Measurements from ENCODE around the gene GABRG1.

Gene GABRG1

DNA sequence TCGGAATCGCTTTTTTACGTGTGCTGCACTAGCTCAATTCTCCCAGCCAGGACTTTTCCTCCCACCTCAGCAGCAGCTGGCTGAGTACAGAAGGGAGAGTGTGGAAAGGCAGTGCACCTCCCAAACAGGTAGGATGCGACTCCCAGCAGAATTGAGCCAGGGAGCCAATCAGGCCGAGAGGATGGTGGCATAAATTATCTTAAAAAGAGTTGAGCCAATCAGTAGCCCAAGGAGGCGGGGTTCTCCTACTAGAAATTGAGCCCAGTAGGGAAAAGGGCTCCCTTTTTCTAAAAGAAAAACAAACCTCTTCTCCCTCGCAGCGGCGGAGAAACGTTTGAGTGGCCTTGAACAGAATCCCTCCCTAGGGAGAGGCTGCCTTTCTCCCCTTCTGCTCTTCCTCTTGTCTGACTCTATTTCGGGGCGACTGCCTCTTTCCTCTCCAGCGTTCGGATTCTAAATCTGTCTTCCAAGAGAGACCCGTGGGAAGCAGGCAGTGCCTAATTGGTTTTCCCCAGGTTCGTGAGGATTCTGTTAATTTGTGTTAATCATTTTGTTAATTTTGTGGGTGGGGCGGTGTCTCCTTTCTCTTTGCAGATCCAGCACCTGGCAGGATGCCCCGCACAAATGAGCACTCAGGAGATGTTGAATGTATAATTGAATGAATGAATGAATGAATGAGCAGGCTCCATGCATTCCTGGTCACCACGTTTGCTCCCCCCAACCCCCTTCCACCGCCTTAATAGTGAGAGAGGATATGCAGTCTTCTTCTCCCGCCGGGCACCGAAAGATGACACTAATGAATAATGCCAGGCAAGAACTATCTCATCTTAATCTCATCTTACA is at the start of gene GABRG1:
Gene GABRG1 (minus strand): TSS at position 142 of the 843 bp plus-strand sequence. CDS start 141 bp downstream, at position 1.
- no peak for DNase-seq

- DNase-seq, result no peak
Measured at GRCh38 chr4:46146993-46147392, 23.1 kb upstream of the GABRG1 start.

DNA sequence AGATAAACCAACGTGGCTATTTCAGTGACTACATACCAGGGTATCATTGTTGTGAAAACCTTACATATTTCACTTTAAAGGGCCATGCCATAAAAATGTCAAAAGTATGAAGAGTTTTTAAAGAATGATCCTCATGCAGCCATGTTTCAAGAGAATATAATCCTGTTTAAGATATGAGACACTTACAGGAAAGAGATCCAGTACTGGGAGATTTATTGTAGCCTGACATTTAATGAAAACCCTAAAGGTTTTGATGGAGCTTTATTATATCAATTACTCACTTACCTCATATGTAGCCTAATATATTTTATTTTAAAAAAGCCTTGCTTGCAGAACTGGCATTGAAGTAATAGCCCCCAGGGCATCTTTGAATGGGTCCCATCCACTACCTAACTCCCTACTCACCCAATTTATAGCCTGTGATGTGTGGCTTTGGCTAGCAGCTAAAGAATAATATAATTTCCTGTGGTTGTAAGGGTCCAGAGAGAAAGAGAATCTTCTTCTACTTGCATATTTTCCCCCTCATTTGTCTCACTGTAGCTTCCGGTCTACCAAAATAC is 7.7 kb upstream of the GABRG1 start:
- no peak for DNase-seq

DNA sequence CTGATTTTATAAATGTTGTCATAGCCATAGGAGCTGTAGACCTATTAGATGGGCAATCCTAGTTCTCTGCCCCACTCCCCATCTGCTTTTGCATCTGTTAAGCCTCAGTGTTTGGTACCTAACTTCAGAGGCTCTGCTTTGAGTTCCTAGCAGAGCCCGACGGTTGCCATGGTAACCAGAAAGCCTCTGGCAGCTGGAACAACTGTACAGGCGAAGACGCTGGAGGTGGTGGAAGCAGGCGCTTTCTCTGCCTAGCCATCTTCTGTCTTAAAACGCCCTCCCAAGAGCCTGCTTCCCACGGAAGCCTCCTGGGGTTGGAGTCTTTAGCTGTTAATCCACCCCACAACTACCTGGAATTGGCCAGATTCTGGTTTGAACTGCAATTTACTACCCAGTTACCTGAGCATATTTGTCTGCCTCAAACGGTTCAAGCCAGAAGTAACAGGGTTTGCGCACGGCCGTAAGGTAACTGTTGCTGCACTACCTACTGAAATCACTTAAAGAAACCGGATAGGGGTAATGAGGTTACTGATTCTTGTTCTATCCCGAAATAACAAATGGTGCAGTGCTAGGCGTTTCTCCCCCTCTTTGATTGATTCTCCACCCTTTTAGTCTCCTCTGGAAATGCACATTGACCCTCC is 1.0 kb upstream of the GABRG1 start:
- DNase-seq, result no peak

DNA sequence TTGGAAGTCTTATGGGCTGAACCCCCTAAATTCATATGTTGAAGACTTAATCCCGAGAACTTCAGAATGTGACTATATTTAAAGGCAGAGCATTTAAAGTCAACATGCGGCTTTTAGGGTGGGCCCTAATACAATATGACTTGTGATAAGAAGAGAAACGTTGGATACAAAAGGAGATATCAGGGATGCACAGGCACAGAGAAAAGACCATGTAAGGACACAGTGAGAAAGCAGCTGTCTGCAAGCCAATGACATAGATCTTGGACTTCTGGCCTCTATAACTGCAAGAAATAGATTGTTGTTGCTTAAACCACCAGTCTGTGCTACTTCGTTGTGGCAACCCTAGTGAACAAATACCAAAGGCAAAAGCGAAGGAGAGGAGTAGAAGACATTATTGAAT is 42.2 kb downstream of the GABRG1 start:
- DNase-seq, result no peak

GRCh38 chr4:46081248-46081647 is 42.6 kb downstream of the GABRG1 start:
- DNase-seq, result no peak

DNA sequence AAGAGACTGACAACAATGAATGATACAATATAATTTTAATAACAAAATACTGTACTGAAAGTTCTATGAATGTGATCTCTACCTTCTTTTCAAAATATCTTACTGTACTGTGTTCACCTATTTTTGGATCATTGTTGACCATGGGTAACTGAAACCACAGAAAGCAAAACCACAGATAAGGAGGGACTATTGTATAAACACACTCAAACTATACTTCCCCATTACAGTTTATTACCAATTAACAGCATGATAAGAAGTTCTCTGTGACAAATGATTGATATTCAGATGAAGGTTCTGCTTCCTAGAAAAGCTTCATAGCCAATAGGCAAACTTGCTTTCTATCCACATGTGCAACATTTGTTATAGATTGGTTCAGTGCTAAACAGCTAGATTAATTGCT is 50.1 kb downstream of the GABRG1 start:
- DNase-seq, result no peak

GRCh38 chr4:46051392-46051791 is 72.5 kb downstream of the GABRG1 start:
- DNase-seq, result no peak

GRCh38 chr4:46032056-46032455 is 91.8 kb downstream of the GABRG1 start:
- DNase-seq, result no peak

GRCh38 chr4:46016306-46016705 is 107.5 kb downstream of the GABRG1 start:
- DNase-seq, result no peak

GRCh38 chr4:45992728-45993127 is 131.1 kb downstream of the GABRG1 start:
- DNase-seq, result no peak

- DNase-seq, result no peak
Measured at GRCh38 chr4:45989775-45990174, 134.1 kb downstream of the GABRG1 start.

GRCh38 chr4:45987858-45988257 is 136.0 kb downstream of the GABRG1 start:
- DNase-seq, result no peak

Data from GDM1 (cell line).